ENCODE results near the gene MCM3AP.

Gene MCM3AP

DNA sequence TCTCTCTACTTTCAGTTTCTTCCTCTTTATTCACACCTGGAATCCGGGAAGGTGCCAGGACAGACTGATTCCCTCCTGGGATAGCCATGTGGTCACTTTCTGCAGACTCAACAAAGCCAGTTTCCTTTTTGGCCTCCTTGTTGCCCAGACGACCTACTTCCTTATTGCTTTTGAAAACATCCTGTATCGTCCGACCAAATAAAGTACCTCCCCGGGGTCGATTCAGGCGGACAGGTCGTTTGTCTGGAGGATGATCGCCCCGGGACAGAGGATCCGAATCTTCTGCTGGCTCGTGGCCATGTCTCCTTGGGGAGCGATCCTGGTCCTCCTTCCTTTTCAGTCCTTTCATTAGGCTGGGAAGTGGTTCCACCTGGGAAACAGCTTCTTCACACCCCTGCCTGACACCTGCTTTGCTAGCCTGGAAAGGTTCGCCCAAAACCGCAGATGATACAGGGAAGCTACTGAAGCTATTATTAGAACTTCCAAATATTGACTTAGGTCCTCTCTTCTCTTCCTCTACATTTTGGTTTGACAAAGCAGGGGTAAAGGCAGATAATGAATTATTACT is 1.2 kb downstream of the MCM3AP start:
- Histone ChIP-seq H3K4me3 (ENCODE audit: low read length) (no peak overlapping the region), H3K36me3 (ENCODE audit: insufficient read depth, low read length) (peaks cover 61% of the 10 kb centered on the region), H3K27me3 (ENCODE audit: insufficient read depth, low read length) (no peaks in the 10 kb centered on the region), H3K9me3 (ENCODE audit: low read length) (peaks cover 8% of the 10 kb centered on the region), H2AFZ (ENCODE audit: low read depth, low read length) (no peak overlapping the region), H3K4me1 (ENCODE audit: insufficient read depth, low read length) (peaks cover 35% of the 10 kb centered on the region)

DNA sequence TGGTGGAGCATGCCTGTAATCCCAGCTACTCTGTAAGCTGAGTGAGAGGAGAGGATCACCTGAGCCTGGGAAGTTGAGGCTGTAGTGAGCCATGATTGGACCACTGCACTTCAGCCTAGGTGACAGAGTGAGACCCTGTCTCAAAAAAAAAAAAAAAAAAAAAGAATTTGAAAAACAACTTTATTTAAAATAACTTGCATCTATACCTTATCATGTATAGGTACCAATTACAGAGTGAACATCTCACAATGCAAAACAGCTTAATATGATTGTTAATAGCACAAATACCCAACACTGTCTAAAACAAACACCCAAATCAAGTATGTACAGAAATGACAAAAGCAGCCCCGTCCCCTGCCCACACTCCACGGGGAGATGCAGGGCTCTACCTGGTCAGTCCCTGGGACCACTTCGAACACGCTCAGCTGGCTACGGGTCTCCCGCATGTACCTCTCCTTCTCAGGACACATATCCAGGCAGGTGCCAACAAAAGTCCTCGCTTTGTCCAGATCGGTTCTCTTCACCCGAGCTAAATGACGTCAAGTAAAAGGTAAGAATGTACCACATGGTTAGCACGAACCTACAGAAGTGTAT is 10.5 kb downstream of the MCM3AP start:
- H3K27me3 ChIP-seq (ENCODE audit: insufficient read depth, low read length), result no peaks in the 10 kb centered on the region
- no peak overlapping the region for H3K4me3 ChIP-seq (ENCODE audit: low read length)
- H3K36me3 ChIP-seq (ENCODE audit: insufficient read depth, low read length), result peaks cover 77% of the 10 kb centered on the region
- H3K4me1 ChIP-seq (ENCODE audit: insufficient read depth, low read length), result no peaks in the 10 kb centered on the region
- H3K9me3 ChIP-seq (ENCODE audit: low read length), result no peaks in the 10 kb centered on the region
- no peak overlapping the region for H2AFZ ChIP-seq (ENCODE audit: low read depth, low read length)

DNA sequence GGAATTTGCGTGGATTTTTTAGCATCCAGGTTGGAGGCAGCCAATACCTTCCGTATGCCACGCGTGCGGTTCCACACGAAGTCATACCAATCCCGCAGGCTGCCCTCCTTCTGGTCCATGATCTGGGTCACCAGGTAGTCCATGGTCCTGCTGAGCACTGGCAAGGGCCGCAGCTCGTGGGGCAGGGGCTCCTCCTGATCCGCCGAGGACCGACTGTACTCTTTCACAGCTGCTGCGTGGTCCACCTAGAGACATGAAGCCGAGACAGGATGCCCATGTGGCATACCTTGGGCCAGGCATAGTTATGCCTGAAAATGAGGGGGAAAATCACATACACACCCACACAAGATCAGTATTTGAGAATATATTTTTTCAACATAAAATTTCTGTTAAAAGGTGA is 12.1 kb downstream of the MCM3AP start:
- Histone ChIP-seq H3K4me3 (ENCODE audit: low read length) (no peak overlapping the region), H3K9me3 (ENCODE audit: low read length) (no peaks in the 10 kb centered on the region), H3K36me3 (ENCODE audit: insufficient read depth, low read length) (peaks cover 76% of the 10 kb centered on the region), H3K4me1 (ENCODE audit: insufficient read depth, low read length) (no peaks in the 10 kb centered on the region), H3K27me3 (ENCODE audit: insufficient read depth, low read length) (no peaks in the 10 kb centered on the region), H2AFZ (ENCODE audit: low read depth, low read length) (no peak overlapping the region)

DNA sequence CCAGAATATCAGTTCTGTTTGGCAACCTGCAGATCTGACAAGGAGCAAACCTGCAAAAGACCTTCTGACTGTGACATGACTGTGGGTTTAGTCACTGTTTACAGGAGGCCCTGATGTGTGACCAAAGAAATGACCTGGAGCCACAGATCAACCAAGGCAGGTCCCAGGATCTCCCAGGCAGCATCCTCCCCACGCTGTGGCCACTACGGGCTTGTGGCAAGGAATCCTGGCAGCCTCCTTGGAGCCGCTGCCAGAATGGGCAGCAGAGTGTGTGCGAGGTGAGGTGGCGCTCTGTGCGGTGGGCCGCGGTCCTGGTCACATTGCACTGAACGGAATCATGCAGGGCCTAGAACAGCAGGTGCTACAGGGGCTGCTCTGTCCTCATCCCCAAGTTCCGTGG is 15.9 kb downstream of the MCM3AP start:
- Histone ChIP-seq H3K36me3 (ENCODE audit: insufficient read depth, low read length) (peaks cover 84% of the 10 kb centered on the region), H3K4me3 (ENCODE audit: low read length) (no peak overlapping the region), H3K9me3 (ENCODE audit: low read length) (no peaks in the 10 kb centered on the region), H3K27me3 (ENCODE audit: insufficient read depth, low read length) (no peaks in the 10 kb centered on the region), H2AFZ (ENCODE audit: low read depth, low read length) (no peak overlapping the region), H3K4me1 (ENCODE audit: insufficient read depth, low read length) (no peaks in the 10 kb centered on the region)

DNA sequence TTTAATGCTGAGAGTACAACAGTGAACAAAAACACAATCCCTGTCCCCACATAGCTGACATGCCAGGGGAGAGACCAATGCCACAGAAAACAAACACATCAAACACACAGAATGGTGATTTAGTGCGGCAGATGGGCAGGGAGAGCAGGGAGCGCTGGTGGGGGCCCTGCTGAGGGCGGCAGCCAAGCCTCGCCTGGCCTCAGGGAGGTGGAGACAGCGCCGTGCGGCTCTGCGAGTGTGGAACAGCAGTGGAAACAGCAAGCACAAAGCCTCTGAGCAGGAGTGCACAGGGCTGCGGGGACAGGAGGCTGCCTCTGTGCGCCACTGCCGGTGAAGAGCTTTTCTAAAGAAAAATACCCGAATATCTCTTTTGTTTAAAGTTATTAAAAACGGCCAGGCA is 17.0 kb downstream of the MCM3AP start:
- peaks cover 2% of the 10 kb centered on the region for H3K9me3 ChIP-seq (ENCODE audit: low read length)
- H3K4me1 ChIP-seq (ENCODE audit: insufficient read depth, low read length), result no peaks in the 10 kb centered on the region
- no peak overlapping the region for H3K4me3 ChIP-seq (ENCODE audit: low read length)
- H3K36me3 ChIP-seq (ENCODE audit: insufficient read depth, low read length), result peaks cover 86% of the 10 kb centered on the region
- H2AFZ ChIP-seq (ENCODE audit: low read depth, low read length), result no peak overlapping the region
- H3K27me3 ChIP-seq (ENCODE audit: insufficient read depth, low read length), result no peaks in the 10 kb centered on the region

DNA sequence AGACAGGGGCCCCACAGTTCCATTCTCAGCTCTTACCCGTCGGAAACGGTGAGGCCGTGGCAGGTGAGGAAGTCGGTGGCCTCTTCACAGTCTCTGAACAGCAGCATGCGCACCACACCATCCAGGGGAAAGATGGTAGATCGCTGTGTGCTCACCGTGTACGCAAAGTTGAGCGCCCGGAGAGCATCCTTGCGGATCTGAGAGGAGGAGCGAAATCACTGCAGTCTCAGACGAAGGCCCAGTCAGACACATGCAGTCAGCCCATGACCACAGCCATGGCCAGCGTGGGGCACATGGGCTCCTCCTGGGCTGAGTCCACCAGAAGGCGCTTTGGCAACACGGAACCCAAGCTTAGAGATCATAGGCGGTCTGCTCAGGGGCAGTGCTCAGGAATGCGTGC is 18.5 kb downstream of the MCM3AP start:
- no peaks in the 10 kb centered on the region for H3K4me1 ChIP-seq (ENCODE audit: insufficient read depth, low read length)
- H3K4me3 ChIP-seq (ENCODE audit: low read length), result no peak overlapping the region
- H3K27me3 ChIP-seq (ENCODE audit: insufficient read depth, low read length), result no peaks in the 10 kb centered on the region
- peaks cover 82% of the 10 kb centered on the region for H3K36me3 ChIP-seq (ENCODE audit: insufficient read depth, low read length)
- no peak overlapping the region for H2AFZ ChIP-seq (ENCODE audit: low read depth, low read length)
- H3K9me3 ChIP-seq (ENCODE audit: low read length), result peaks cover 2% of the 10 kb centered on the region

DNA sequence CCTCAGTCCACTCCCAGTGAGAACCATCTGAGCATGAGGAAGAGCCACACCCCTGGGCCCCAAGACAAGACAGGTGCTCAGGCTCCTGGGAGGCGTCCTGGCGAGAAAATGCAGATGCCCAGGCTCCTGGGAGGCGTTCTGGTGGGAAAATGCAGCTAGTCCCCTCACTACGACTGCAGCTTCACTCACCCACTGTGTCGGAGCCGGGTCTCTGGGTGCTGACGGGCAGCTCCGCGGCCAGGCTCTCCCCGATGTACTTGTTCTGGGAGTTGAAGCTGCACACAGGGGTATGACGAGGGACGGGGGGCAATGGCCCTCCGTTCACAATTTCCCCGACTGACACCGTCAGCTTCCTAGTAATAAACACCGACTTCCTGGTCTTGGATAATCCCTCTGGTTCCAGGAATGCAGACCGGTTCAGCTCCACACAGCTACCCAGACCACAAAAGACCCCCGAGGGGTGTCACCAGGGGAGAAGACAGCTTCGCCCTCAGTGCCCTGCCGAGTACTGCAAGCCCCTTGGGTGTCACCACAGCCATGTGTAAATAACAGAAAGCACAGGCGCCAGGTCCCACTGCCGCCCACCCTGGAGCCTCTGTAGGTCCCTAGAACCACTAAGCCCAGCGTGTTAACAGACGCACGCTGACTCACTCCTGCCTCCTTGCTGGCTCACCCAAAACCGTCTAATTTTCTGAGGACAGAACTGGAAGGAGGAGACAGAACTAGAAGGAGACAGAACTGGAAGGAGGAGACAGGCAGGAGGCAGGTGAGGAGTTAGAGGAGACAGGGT is 19.5 kb downstream of the MCM3AP start:
- Histone ChIP-seq H3K36me3 (ENCODE audit: insufficient read depth, low read length) (peaks cover 86% of the 10 kb centered on the region), H3K9me3 (ENCODE audit: low read length) (peaks cover 2% of the 10 kb centered on the region), H3K27me3 (ENCODE audit: insufficient read depth, low read length) (no peaks in the 10 kb centered on the region), H3K4me1 (ENCODE audit: insufficient read depth, low read length) (no peaks in the 10 kb centered on the region), H3K4me3 (ENCODE audit: low read length) (no peak overlapping the region), H2AFZ (ENCODE audit: low read depth, low read length) (no peak overlapping the region)

DNA sequence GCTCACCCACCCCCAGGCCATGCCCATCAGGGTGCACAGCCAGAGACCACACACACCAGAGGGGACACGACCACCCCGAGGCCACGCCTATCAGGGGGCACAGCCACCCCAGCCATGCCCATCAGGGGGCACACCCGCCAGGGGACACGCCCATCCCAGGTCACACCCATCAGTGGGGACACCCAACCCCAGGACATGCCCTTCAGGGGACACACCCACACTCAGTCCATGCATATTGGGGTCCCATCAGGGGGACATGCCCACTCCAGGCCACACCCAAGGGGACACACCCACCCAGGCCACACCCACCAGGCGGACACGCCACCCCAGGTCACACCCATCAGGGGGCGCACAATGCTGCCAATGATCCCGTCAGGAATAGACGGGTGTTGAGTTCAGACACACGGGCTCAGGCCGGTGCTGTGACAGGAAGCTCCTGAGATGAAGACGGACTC is 20.7 kb downstream of the MCM3AP start:
- no peak overlapping the region for H2AFZ ChIP-seq (ENCODE audit: low read depth, low read length)
- peaks cover 2% of the 10 kb centered on the region for H3K9me3 ChIP-seq (ENCODE audit: low read length)
- H3K4me1 ChIP-seq (ENCODE audit: insufficient read depth, low read length), result no peaks in the 10 kb centered on the region
- H3K27me3 ChIP-seq (ENCODE audit: insufficient read depth, low read length), result no peaks in the 10 kb centered on the region
- H3K36me3 ChIP-seq (ENCODE audit: insufficient read depth, low read length), result peaks cover 85% of the 10 kb centered on the region
- no peak overlapping the region for H3K4me3 ChIP-seq (ENCODE audit: low read length)

DNA sequence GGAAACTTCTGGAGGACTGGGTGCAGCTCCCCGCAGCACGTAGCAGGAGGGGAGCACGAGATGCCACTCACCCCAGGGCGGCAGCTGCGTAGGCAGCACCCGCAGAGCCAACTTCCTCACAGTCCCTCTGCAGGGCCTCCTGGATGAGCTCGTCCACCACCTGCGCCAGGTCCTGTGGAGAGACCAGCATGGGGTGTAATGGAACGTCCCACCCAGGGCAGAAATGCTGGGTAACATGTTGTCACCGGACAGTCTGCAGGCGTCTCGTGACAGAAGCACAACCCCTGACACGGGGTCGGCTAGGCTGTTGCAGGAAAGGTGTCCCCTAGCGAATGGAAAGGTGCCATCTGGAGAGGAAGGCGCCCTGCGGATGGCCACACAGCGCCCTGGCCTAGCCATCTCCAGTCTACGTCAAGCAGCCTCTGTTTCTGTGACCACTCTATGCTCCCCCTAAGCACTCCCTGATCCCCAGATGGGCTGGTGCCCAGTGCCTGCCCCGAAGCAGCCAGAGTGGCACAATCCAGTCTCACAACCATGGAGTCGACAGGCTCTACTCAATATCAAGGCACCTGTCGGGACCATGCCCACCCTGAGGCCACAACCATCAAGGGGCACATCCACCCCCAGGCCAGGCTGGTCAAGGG is 21.2 kb downstream of the MCM3AP start:
- H3K4me3 ChIP-seq (ENCODE audit: low read length), result no peak overlapping the region
- peaks cover 2% of the 10 kb centered on the region for H3K9me3 ChIP-seq (ENCODE audit: low read length)
- H3K27me3 ChIP-seq (ENCODE audit: insufficient read depth, low read length), result no peaks in the 10 kb centered on the region
- H2AFZ ChIP-seq (ENCODE audit: low read depth, low read length), result no peak overlapping the region
- H3K36me3 ChIP-seq (ENCODE audit: insufficient read depth, low read length), result peaks cover 82% of the 10 kb centered on the region
- no peaks in the 10 kb centered on the region for H3K4me1 ChIP-seq (ENCODE audit: insufficient read depth, low read length)

DNA sequence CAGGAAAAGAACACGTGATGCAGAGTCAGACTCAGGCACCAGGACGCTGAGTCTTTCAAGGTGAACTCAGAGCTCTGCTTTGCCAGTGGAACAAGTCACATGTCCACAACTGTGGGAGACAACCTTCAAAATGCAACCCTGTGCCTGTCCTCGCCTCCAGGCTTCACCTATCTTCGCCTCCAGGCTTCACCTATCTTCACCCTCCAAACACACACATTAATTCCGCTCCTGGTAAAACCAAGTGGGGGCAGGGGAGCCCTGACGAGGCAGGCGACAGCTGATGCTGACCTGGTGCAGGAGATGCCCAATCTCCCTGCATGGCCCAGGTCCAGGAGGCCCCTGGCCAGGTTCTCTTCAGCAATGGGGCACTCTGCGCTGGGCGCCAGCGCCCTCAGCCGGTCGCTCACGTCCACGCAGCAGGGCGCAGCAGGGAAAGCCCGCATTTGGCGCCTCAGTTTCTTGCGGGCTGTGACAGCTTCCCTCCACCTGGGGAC is 28.9 kb downstream of the MCM3AP start:
- Histone ChIP-seq H3K4me3 (ENCODE audit: low read length) (no peak overlapping the region), H3K27me3 (ENCODE audit: insufficient read depth, low read length) (no peaks in the 10 kb centered on the region), H2AFZ (ENCODE audit: low read depth, low read length) (no peak overlapping the region)

DNA sequence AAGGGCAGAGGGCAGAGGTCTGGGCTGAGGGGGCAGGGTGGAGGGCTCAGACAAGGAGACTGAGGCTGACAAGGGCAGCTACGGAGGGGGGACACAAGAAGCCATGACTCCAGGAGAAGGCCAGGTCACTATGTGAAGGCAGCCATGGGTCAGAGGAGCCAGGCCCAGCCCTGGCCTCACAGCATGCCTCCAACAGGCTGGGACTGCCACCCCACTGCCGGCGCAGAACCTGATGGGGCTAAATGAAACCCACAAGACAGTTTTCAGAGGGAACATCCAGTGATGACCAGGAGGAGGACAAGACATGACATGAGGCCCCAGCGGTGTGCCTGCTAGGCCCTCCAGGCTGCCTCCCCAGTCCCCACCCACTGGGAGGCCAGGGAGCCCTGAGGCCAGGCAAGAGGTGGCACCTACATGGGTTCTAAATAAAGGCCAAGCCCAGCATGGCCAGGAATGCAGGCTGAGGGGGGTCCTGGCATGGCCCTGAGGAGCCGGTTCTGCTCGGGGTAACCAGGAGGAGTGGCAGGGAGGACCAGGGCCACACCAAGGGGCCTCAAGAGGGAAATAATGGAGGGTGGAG is 29.6 kb downstream of the MCM3AP start:
- Histone ChIP-seq H3K9me3 (ENCODE audit: low read length) (no peaks in the 10 kb centered on the region), H3K36me3 (ENCODE audit: insufficient read depth, low read length) (peaks cover 87% of the 10 kb centered on the region), H3K27me3 (ENCODE audit: insufficient read depth, low read length) (no peaks in the 10 kb centered on the region), H2AFZ (ENCODE audit: low read depth, low read length) (no peak overlapping the region), H3K4me1 (ENCODE audit: insufficient read depth, low read length) (no peaks in the 10 kb centered on the region), H3K4me3 (ENCODE audit: low read length) (no peak overlapping the region)

More for the DNA sequence above, 28.9 kb downstream of the MCM3AP start:
- Histone ChIP-seq H3K4me1 (ENCODE audit: insufficient read depth, low read length) (no peaks in the 10 kb centered on the region), H3K36me3 (ENCODE audit: insufficient read depth, low read length) (peaks cover 88% of the 10 kb centered on the region), H3K9me3 (ENCODE audit: low read length) (no peaks in the 10 kb centered on the region)

DNA sequence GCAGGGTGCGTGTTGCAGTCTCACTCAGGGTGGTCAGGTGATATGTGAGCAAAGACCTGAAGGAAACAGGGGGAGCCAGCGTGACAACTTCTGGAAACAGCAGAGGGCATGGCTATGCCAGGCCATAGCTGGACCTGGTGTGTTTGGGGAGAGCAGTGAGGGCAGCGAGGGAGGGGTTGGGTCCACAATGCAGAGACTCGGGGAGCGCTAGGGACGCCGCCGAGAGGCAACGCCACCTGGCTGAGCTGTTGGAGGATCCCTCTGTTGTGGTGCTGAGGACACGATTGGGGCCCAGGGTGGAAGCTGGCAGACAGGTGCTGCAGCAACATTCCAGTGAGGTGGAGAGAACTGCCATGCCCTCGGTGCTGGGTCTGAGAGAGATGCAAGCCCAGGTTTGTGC is 30.2 kb downstream of the MCM3AP start:
- Histone ChIP-seq H3K36me3 (ENCODE audit: insufficient read depth, low read length) (peaks cover 87% of the 10 kb centered on the region), H3K4me3 (ENCODE audit: low read length) (no peak overlapping the region), H2AFZ (ENCODE audit: low read depth, low read length) (no peak overlapping the region), H3K4me1 (ENCODE audit: insufficient read depth, low read length) (no peaks in the 10 kb centered on the region), H3K9me3 (ENCODE audit: low read length) (no peaks in the 10 kb centered on the region), H3K27me3 (ENCODE audit: insufficient read depth, low read length) (no peaks in the 10 kb centered on the region)
